K562 (cell line): Measurements from ENCODE around the gene RPS6KA4. TPM values are rescaled to one million over a fixed set of nuclear protein-coding genes. Genes with fewer than 3 reads are reported as not detected.

Source experiments
- DMBX1 ChIP-seq: fragments of 250-450 bp; sonication (Bioruptor Pico); IDR thresholded peaks from 2 replicates; pipeline ENCODE4 v1.8.0; 2022; ENCODE audit warnings: inconsistent platforms, mild to moderate bottlenecking, moderate library complexity, borderline replicate concordance
- NRF1 ChIP-seq, 2 experiments: fragments of 450-650 bp; IDR thresholded peaks in 1 of 2; conservative IDR thresholded peaks in 1 of 2; 2 replicates each; pipeline ENCODE4 v1.6.1; 2014; ENCODE audit warnings: mild to moderate bottlenecking in 2 of 2
- SMAD1 ChIP-seq: fragments of 150-350 bp; IDR thresholded peaks from 2 replicates; pipeline ENCODE4 v1.6.1; 2014; ENCODE audit warnings: low read length, low read depth; ENCODE audit not compliant: partially characterized antibody
- SP1 ChIP-seq: sonication (generic); formaldehyde crosslinking; IDR thresholded peaks from 2 replicates; pipeline ENCODE4 v1.8.1; 2022; ENCODE audit warnings: mild to moderate bottlenecking, missing genetic modification reagents
- VEZF1 ChIP-seq: fragments of 200-800 bp; sonication (Bioruptor generic); IDR thresholded peaks from 2 replicates; pipeline ENCODE4 v1.6.1; 2017; ENCODE audit warnings: missing genetic modification characterization, missing compliant biosample characterization
- polyA plus RNA-seq, 8 experiments: library from polyadenylated mRNA; depleted of rRNA in 4 of 8; stranded (reverse) in 5 of 8; unstranded in 3 of 8; fragments of >200 nt; fragmentation: Nextera tagmentation in 2 of 8; fragmentation: Illumina TruSeq in 1 of 8; extraction: Ambion mirVana in 2 of 8; extraction: Trizol in 1 of 8; gene quantifications; 2 replicates each; pipeline versions ENCODE4 v1.2.1 to v1.2.3, GENCODE V29; 2011 to 2014; ENCODE audit warnings: inconsistent platforms in 1 of 8, missing spikeins in 1 of 8
- total RNA-seq, 7 experiments: library from RNA; depleted of rRNA in 6 of 7; stranded (reverse); fragments of >200 nt in 6 of 7; fragmentation: Illumina TruSeq in 2 of 7; extraction: Trizol in 2 of 7; gene quantifications; 2 replicates each; pipeline versions ENCODE4 v1.2.1 to v1.2.3, GENCODE V29; 2011 to 2021; ENCODE audit warnings: low replicate concordance in 1 of 7
- TF ChIP-seq, protein P1 (sequence below): fragments of 450-650 bp; IDR thresholded peaks from 2 replicates; pipeline ENCODE4 v1.6.1; 2016; ENCODE audit warnings: mild to moderate bottlenecking, moderate library complexity
- TF ChIP-seq, protein P2 (sequence below), 2 experiments: fragments of 450-650 bp; IDR thresholded peaks; 2 replicates each; pipeline ENCODE4 v1.6.1; 2016
- TF ChIP-seq, protein P3 (sequence below): fragments of 450-650 bp; IDR thresholded peaks from 2 replicates; pipeline ENCODE4 v1.6.1; 2016

RPS6KA4 gene
- total and polyA plus RNA-seq, 9 of the 15 experiments (the other 6 are each of a cell fraction or from before 2014, with no cell fraction given): 0.15 to 23.8 (median 9.8) TPM

DNA sequence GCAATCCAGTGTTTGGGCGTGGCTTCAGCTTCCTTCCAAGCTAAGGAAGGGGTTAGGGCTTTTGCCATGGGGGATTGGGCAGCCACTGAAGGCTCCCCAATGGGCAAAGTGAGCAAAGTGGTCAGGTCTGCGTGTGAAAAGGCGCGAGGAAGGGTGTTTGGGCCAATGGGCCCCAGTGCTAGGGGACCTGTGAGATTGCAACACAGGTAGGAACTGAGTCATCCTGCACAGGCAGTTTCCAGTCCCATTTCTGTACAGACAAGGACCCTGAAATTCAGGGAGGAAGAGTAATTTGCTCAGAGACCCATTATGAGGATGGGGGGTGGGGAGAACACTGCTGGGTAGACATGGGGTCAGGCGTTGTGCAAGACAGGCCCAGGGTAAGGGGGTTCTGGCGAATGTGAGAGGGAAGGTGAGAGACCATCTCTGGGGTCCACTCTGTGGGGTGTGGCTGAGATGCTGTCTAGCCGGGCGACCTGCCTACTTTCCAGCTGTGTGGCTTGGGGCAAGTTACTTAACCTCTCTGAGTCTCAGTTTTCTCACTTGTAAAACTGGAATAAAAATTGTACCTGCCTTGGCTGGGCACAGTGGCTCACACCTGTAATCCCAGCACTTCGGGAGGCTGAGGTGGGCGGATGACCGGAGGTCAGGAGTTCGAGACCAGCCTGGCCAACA lies 11.6 kb upstream of the RPS6KA4 start (continued):
- TF ChIP-seq, protein P1, sequence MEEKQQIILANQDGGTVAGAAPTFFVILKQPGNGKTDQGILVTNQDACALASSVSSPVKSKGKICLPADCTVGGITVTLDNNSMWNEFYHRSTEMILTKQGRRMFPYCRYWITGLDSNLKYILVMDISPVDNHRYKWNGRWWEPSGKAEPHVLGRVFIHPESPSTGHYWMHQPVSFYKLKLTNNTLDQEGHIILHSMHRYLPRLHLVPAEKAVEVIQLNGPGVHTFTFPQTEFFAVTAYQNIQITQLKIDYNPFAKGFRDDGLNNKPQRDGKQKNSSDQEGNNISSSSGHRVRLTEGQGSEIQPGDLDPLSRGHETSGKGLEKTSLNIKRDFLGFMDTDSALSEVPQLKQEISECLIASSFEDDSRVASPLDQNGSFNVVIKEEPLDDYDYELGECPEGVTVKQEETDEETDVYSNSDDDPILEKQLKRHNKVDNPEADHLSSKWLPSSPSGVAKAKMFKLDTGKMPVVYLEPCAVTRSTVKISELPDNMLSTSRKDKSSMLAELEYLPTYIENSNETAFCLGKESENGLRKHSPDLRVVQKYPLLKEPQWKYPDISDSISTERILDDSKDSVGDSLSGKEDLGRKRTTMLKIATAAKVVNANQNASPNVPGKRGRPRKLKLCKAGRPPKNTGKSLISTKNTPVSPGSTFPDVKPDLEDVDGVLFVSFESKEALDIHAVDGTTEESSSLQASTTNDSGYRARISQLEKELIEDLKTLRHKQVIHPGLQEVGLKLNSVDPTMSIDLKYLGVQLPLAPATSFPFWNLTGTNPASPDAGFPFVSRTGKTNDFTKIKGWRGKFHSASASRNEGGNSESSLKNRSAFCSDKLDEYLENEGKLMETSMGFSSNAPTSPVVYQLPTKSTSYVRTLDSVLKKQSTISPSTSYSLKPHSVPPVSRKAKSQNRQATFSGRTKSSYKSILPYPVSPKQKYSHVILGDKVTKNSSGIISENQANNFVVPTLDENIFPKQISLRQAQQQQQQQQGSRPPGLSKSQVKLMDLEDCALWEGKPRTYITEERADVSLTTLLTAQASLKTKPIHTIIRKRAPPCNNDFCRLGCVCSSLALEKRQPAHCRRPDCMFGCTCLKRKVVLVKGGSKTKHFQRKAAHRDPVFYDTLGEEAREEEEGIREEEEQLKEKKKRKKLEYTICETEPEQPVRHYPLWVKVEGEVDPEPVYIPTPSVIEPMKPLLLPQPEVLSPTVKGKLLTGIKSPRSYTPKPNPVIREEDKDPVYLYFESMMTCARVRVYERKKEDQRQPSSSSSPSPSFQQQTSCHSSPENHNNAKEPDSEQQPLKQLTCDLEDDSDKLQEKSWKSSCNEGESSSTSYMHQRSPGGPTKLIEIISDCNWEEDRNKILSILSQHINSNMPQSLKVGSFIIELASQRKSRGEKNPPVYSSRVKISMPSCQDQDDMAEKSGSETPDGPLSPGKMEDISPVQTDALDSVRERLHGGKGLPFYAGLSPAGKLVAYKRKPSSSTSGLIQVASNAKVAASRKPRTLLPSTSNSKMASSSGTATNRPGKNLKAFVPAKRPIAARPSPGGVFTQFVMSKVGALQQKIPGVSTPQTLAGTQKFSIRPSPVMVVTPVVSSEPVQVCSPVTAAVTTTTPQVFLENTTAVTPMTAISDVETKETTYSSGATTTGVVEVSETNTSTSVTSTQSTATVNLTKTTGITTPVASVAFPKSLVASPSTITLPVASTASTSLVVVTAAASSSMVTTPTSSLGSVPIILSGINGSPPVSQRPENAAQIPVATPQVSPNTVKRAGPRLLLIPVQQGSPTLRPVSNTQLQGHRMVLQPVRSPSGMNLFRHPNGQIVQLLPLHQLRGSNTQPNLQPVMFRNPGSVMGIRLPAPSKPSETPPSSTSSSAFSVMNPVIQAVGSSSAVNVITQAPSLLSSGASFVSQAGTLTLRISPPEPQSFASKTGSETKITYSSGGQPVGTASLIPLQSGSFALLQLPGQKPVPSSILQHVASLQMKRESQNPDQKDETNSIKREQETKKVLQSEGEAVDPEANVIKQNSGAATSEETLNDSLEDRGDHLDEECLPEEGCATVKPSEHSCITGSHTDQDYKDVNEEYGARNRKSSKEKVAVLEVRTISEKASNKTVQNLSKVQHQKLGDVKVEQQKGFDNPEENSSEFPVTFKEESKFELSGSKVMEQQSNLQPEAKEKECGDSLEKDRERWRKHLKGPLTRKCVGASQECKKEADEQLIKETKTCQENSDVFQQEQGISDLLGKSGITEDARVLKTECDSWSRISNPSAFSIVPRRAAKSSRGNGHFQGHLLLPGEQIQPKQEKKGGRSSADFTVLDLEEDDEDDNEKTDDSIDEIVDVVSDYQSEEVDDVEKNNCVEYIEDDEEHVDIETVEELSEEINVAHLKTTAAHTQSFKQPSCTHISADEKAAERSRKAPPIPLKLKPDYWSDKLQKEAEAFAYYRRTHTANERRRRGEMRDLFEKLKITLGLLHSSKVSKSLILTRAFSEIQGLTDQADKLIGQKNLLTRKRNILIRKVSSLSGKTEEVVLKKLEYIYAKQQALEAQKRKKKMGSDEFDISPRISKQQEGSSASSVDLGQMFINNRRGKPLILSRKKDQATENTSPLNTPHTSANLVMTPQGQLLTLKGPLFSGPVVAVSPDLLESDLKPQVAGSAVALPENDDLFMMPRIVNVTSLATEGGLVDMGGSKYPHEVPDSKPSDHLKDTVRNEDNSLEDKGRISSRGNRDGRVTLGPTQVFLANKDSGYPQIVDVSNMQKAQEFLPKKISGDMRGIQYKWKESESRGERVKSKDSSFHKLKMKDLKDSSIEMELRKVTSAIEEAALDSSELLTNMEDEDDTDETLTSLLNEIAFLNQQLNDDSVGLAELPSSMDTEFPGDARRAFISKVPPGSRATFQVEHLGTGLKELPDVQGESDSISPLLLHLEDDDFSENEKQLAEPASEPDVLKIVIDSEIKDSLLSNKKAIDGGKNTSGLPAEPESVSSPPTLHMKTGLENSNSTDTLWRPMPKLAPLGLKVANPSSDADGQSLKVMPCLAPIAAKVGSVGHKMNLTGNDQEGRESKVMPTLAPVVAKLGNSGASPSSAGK: no peak
- TF ChIP-seq SP1 (CRISPR knock-in tag) (no peak), VEZF1 (CRISPR knock-in tag) (no peak), SMAD1 (no peak), NRF1 (conservative IDR thresholded peaks at IDR 0.05 in 1 of 2, IDR thresholded peaks at IDR 0.05 in 1 of 2) (no peak), DMBX1 (no peak)
- TF ChIP-seq, protein P2, sequence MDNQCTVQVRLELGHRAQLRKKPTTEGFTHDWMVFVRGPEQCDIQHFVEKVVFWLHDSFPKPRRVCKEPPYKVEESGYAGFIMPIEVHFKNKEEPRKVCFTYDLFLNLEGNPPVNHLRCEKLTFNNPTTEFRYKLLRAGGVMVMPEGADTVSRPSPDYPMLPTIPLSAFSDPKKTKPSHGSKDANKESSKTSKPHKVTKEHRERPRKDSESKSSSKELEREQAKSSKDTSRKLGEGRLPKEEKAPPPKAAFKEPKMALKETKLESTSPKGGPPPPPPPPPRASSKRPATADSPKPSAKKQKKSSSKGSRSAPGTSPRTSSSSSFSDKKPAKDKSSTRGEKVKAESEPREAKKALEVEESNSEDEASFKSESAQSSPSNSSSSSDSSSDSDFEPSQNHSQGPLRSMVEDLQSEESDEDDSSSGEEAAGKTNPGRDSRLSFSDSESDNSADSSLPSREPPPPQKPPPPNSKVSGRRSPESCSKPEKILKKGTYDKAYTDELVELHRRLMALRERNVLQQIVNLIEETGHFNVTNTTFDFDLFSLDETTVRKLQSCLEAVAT (IDR thresholded peaks at IDR 0.05): no peak
- TF ChIP-seq, protein P3, sequence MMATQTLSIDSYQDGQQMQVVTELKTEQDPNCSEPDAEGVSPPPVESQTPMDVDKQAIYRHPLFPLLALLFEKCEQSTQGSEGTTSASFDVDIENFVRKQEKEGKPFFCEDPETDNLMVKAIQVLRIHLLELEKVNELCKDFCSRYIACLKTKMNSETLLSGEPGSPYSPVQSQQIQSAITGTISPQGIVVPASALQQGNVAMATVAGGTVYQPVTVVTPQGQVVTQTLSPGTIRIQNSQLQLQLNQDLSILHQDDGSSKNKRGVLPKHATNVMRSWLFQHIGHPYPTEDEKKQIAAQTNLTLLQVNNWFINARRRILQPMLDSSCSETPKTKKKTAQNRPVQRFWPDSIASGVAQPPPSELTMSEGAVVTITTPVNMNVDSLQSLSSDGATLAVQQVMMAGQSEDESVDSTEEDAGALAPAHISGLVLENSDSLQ: no peak
